Mammary epithelial cell (primary cell): ENCODE results near the gene CLTCL1.

Experiments used
- EZH2 ChIP-seq: IDR thresholded peaks from 2 replicates; pipeline ENCODE4 v1.6.1; 2012; ENCODE audit warnings: low read length, inconsistent platforms, borderline replicate concordance
- TF ChIP-seq, protein P1 (sequence below), 2 donors: IDR thresholded peaks in 1 of 2; conservative IDR thresholded peaks in 1 of 2; 2 replicates each; pipeline ENCODE4 v1.5.1; 2011 to 2012; ENCODE audit warnings: inconsistent platforms in 2 of 2, low read length in 2 of 2, mild to moderate bottlenecking in 2 of 2, control low read depth in 1 of 2, low read depth in 1 of 2; ENCODE audit not compliant: insufficient read depth in 1 of 2; ENCODE audit errors: extremely low read depth in 1 of 2

DNA sequence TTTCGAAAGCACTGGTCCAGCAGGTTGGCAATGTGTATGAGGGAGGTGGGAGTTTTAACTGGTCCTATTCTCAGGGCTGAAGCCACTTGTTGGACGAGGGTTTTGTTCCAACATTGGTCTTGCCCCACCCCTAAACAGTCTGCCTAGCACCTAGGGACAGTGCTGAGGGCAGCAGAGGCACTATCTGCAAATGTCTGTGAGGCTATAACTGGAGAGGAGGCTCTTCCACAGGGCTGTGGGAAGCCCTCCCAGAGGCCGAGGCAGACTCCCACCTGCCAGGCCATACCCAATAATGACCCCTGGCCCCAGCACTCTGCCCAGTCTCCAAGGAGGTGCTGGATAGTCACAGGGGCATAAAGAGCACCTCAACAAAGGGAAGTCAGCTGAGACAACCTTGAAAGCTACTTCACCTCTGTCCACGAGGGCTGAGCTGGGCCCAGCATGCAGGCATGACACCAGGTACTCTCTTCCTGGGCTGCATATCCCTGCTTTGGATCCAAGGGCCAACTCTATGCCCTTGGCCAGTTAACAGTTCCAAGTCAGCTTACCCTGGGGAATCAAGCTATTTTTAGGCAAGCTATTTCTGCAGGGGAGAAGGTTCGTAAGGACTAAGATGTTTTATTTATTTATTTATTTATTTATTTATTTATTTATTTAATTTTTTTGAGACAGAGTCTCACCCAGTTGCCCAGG lies 72.8 kb downstream of the CLTCL1 start:
- TF ChIP-seq, protein P1, sequence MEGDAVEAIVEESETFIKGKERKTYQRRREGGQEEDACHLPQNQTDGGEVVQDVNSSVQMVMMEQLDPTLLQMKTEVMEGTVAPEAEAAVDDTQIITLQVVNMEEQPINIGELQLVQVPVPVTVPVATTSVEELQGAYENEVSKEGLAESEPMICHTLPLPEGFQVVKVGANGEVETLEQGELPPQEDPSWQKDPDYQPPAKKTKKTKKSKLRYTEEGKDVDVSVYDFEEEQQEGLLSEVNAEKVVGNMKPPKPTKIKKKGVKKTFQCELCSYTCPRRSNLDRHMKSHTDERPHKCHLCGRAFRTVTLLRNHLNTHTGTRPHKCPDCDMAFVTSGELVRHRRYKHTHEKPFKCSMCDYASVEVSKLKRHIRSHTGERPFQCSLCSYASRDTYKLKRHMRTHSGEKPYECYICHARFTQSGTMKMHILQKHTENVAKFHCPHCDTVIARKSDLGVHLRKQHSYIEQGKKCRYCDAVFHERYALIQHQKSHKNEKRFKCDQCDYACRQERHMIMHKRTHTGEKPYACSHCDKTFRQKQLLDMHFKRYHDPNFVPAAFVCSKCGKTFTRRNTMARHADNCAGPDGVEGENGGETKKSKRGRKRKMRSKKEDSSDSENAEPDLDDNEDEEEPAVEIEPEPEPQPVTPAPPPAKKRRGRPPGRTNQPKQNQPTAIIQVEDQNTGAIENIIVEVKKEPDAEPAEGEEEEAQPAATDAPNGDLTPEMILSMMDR (conservative IDR thresholded peaks at IDR 0.05 in 1 of 2, IDR thresholded peaks at IDR 0.05 in 1 of 2; ENCODE audit: extremely low read depth in 1 of 2, insufficient read depth in 1 of 2, low read depth in 1 of 2, low read length in 2 of 2): no peak
- no peak for TF ChIP-seq EZH2
